GM21528 (cell line): Measurements from ENCODE around the gene GUCY2C.
A peak's percentile ranks its signal among the peaks of the same experiment; 100 is the strongest.

Experiments
- ATAC-seq: cut with Tn5 transposase; IDR thresholded peaks from one replicate; pipeline ENCODE4 v1.9.1; 2021; ENCODE audit warnings: mild to moderate bottlenecking, moderate library complexity; ENCODE audit not compliant: unreplicated experiment, low FRiP score

Gene GUCY2C

DNA sequence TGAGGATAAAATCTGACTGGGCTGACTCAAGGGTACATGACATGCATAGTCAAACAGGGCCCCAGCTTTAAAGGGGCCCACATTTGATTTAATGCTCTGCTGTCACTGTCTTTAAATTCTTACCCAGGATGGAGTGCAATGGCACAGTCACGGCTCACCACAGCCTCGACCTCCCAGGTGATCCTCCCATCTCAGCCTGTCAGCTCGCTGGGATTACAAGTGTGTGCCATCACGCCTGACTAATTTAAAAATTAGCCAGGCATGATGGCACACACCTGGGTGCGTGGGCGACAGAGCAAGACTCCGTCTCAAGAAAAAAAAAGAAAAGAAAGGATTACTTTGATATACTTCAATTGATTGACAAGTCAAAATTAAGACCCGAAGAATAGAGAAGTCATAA, 119.5 kb downstream of the GUCY2C start:
- no peak for ATAC-seq

- ATAC-seq = no peak
These were observed 120.8 kb downstream of the GUCY2C start for GRCh38 chr12:14575585-14575984.

DNA sequence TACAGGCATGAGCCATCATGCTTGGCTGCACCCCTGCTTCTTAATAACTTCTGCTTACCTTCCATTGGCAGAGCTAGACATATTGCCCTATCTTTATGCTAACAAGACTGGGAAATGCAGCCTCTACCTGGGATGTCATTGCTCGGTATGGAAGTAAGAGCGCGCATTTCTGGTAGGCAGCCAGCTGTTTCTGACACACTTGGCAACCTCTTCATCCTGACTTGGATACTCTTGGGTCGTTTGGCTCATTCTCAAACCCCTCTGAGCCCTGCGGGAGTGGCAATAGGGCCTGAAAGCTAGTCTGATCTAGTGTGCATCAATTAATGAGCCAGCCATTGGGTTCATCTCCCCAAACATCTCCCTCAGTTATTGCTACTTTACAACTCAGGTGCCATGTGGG, 123.3 kb downstream of the GUCY2C start:
- no peak for ATAC-seq

DNA sequence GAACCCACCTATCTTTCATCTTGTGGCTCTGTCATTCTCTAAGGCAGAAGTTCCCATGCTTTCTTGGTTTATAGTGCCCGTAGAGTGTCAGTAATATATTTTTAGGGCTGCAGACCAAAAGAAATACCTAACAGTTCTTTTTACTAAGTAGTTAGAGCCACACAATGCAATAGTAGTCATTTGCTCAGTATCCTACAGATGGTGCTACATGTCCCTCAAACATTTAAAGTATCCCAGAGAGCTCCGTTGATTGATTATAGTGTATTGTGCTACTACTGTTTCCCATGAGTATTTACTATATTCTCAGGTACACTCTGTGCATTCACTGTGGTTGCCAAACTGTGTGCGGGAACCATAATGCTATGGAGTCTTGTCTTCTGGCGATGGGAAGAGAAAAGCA, 124.0 kb downstream of the GUCY2C start:
- no peak for ATAC-seq

- no peak for ATAC-seq
These were observed 124.6 kb downstream of the GUCY2C start for GRCh38 chr12:14571779-14572178.

- no peak for ATAC-seq
These were observed 126.2 kb downstream of the GUCY2C start for GRCh38 chr12:14570231-14570630.

GRCh38 chr12:14567351-14568162, 128.8 kb downstream of the GUCY2C start, which contains the start of gene PLBD1:
PLBD1 (minus strand) TSS chr12:14567883; CDS start chr12:14567696, 187 bp downstream.
- peak; percentile 67 for ATAC-seq

DNA sequence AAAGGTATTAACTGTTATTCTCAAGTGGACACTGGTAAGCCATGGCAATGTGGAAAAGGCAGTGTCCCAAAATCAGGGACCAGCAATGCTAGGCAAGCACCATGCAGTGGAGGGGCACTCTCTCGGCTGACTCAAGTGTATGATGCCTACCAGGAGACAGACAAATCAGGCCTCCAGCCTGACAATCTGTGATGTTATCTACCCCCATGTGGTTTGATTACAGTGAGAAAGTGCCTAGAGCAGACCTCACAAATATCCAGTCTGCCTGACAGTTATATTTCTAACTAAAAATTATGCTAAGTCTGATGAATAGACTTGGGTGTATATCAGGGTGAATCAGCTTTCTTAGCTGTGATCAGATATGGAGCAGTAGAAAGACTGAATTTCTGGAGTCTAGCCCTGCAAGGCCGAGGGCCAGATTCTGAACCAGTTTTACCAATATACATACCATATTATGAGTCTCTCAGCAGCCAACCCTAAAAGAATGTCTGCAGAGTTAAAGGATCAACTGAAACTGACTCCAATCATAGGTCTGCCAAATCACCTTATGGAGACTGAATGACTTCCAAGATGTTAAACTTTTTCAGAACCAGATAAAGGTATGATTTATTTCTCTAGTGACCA, 132.0 kb downstream of the GUCY2C start:
- ATAC-seq = no peak

DNA sequence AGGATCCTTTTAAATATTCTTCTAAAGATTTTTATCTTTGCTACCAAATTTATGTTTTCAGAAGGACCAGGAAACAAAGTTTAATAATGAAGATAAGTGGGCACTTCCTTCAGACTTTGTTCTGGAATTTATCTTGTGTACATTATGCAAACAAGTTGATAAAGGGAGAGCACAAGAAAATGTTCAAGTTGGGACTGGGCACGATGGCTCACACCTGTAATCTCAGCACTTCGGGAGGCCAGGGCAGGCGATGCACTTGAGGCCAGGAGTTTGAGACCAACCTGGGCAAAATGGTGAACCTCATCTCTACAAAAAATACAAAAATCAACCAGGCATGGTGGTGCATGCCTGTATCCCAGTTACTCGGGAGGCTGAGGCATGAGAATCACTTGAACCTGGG, 133.4 kb downstream of the GUCY2C start:
- no peak for ATAC-seq
